ENCODE data around the gene ADAMTS13. TPM values are rescaled to one million over a fixed set of nuclear protein-coding genes. Genes with fewer than 3 reads are reported as not detected.

Gene ADAMTS13
- total RNA-seq, 1 donor from 2014 or later: 3.5 TPM

- DNase-seq (ENCODE audit: low spot score in 2 of 2): no peak
- no peaks in the 10 kb centered on the region for H3K36me3 ChIP-seq
- H3K9me3 ChIP-seq: no peaks in the 10 kb centered on the region
- H3K4me3 ChIP-seq: no peak overlapping the region
- no peak for TF ChIP-seq CTCF (IDR thresholded peaks at IDR 0.05)
- intact Hi-C loops (cut with DNase I): no loop called here
- peak overlapping the region in 1 of 2 donors; percentile 73 for H3K27ac ChIP-seq
- peaks cover 10 to 15% of the 10 kb centered on the region in 2 donors for H3K4me1 ChIP-seq
- no peaks in the 10 kb centered on the region for H3K27me3 ChIP-seq
Observed at GRCh38 chr9:133490865-133491655, 68.9 kb downstream of the ADAMTS13 start.

- H3K27ac ChIP-seq: peak overlapping the region; percentile 72 to 73
- no peaks in the 10 kb centered on the region for H3K36me3 ChIP-seq
- no peak overlapping the region for H3K4me3 ChIP-seq
- H3K9me3 ChIP-seq: no peaks in the 10 kb centered on the region
- no peak for DNase-seq (ENCODE audit: low spot score in 2 of 2)
- H3K4me1 ChIP-seq: peaks cover 10 to 15% of the 10 kb centered on the region in 2 donors
- intact Hi-C loops (cut with DNase I): no loop called here
- TF ChIP-seq CTCF (IDR thresholded peaks at IDR 0.05): no peak
- no peaks in the 10 kb centered on the region for H3K27me3 ChIP-seq
Observed at GRCh38 chr9:133491656-133491925, 69.4 kb downstream of the ADAMTS13 start.

GRCh38 chr9:133492061-133493021 lies 70.2 kb downstream of the ADAMTS13 start:
- intact Hi-C loops (cut with DNase I): no loop called here
- Histone ChIP-seq H3K9me3 (no peaks in the 10 kb centered on the region), H3K27me3 (no peaks in the 10 kb centered on the region), H3K27ac (peak overlapping the region; percentile 72 to 73), H3K36me3 (no peaks in the 10 kb centered on the region), H3K4me1 (peaks cover 10 to 15% of the 10 kb centered on the region in 2 donors), H3K4me3 (no peak overlapping the region)
- DNase-seq (ENCODE audit: low spot score in 2 of 2): no peak
- TF ChIP-seq CTCF (IDR thresholded peaks at IDR 0.05): no peak

DNA sequence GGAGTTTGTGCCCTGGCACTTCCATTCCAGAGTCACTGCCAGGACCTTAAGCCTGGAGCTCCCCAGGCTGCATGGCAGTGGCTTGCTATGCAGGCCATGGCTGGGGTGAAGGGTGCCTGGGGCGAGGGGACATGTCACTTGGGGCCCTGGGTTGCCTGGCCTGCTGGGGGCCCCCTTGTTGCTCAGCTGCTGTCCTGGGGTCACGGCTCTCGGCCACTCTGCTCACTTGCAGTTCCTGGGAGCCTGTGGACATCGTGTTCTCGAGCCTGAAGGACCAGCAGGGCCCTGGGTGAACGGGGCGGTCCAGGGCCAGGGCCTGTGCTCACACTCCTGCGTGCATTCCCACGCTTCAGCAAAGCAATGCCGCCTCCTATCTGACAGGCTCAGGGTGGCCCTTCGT lies 71.3 kb downstream of the ADAMTS13 start:
- no peaks in the 10 kb centered on the region for H3K9me3 ChIP-seq
- no peak for TF ChIP-seq CTCF (IDR thresholded peaks at IDR 0.05)
- no peak overlapping the region for H3K4me3 ChIP-seq
- intact Hi-C loops (cut with DNase I): no loop called here
- H3K27ac ChIP-seq: no peak overlapping the region
- H3K27me3 ChIP-seq: no peaks in the 10 kb centered on the region
- no peaks in the 10 kb centered on the region for H3K36me3 ChIP-seq
- DNase-seq (ENCODE audit: low spot score in 2 of 2): no peak
- H3K4me1 ChIP-seq: peaks cover 10 to 15% of the 10 kb centered on the region in 2 donors

DNA sequence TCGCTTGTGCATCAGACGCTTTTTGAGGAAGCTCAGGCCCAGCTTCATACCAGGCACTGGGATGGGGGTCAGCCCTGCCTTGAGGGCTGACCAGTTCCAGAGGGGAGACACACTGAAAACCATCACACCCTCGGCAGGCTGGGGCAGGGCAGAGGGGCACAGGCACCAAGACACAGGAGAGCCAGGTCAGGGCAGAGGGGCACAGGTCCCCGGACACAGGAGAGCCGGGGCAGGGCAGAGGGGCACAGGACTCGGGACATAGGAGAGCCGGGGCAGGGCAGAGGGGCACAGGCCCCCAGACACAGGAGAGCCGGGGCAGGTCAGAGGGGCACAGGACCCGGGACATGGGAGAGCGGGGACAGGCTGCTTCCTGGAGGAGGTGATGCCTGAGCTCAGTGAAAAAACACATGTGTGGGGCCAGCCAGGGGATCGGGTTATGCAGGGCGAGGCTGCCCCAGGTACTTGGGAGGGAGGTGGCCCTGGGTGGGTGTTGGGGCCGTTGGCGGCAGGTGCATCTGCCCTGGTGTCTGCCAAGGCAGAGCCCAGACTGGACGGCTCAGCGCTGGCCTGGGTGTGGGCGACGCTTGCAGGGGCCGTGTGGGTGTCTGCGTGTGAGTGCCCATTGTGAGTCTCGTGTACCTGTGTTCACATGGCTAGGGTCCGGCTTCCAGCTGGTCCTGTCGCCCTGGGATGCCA lies 71.8 kb downstream of the ADAMTS13 start:
- H3K9me3 ChIP-seq: no peaks in the 10 kb centered on the region
- TF ChIP-seq CTCF (IDR thresholded peaks at IDR 0.05): no peak
- no peak overlapping the region for H3K27ac ChIP-seq
- intact Hi-C loops (cut with DNase I): no loop called here
- no peaks in the 10 kb centered on the region for H3K27me3 ChIP-seq
- H3K4me1 ChIP-seq: peaks cover 10 to 15% of the 10 kb centered on the region in 2 donors
- H3K36me3 ChIP-seq: no peaks in the 10 kb centered on the region
- no peak for DNase-seq (ENCODE audit: low spot score in 2 of 2)
- no peak overlapping the region for H3K4me3 ChIP-seq
